Liver (tissue), 9 donors: ENCODE results near the gene CLK3. TPM values are rescaled to one million over a fixed set of nuclear protein-coding genes. Genes with fewer than 3 reads are reported as not detected.

Experiments
- DNase-seq: peaks from one replicate; pipeline ENCODE4 v3.0.0-alpha.2; 2017; ENCODE audit warnings: low spot score
- H3K27ac ChIP-seq, 2 donors: one replicate each; pipeline ENCODE4 v1.7.0; 2013; ENCODE audit warnings: inconsistent platforms in 2 of 2, low read length in 2 of 2, control low read depth in 1 of 2, low read depth in 1 of 2, mild to moderate bottlenecking in 1 of 2
- H3K27me3 ChIP-seq, 4 donors: one replicate each; pipeline versions ENCODE4 v1.6.1 to v1.7.0; 2013; ENCODE audit warnings: low read length in 3 of 4, inconsistent platforms in 1 of 4, mild to moderate bottlenecking in 1 of 4, moderate library complexity in 1 of 4; ENCODE audit not compliant: control insufficient read depth in 4 of 4, insufficient read depth in 4 of 4
- H3K36me3 ChIP-seq, 4 donors: one replicate each; pipeline versions ENCODE4 v1.6.1 to v1.7.0; 2013; ENCODE audit warnings: low read length in 3 of 4, mild to moderate bottlenecking in 3 of 4, low read depth in 1 of 4, moderate library complexity in 1 of 4; ENCODE audit not compliant: control insufficient read depth in 4 of 4, insufficient read depth in 3 of 4
- H3K4me1 ChIP-seq, 4 donors: one replicate each; pipeline versions ENCODE4 v1.6.1 to v1.7.0; 2013; ENCODE audit warnings: low read length in 3 of 4, mild to moderate bottlenecking in 3 of 4, moderate library complexity in 1 of 4; ENCODE audit not compliant: control insufficient read depth in 4 of 4, insufficient read depth in 4 of 4
- H3K4me3 ChIP-seq, 3 donors: one replicate each; pipeline versions ENCODE4 v1.6.1 to v1.7.0; 2013; ENCODE audit warnings: low read length in 3 of 3, control low read depth in 1 of 3, low read depth in 1 of 3, mild to moderate bottlenecking in 1 of 3
- H3K9ac ChIP-seq, 2 donors: one replicate each; pipeline ENCODE4 v1.7.0; 2013; ENCODE audit warnings: low read length in 2 of 2, mild to moderate bottlenecking in 2 of 2, moderate library complexity in 2 of 2, control low read depth in 1 of 2, low read depth in 1 of 2
- H3K9me3 ChIP-seq, 4 donors: one replicate each; pipeline versions ENCODE4 v1.6.1 to v1.7.0; 2013; ENCODE audit warnings: low read length in 3 of 4; ENCODE audit not compliant: control insufficient read depth in 4 of 4
- EGR1 ChIP-seq, 2 donors: IDR thresholded peaks; 2 replicates each; pipeline ENCODE4 v1.6.1; 2016 to 2018; ENCODE audit warnings: antibody characterized with exemption in 2 of 2, low read depth in 2 of 2
- FOXA1 ChIP-seq: IDR thresholded peaks from 2 replicates; pipeline ENCODE4 v1.6.1; 2016; ENCODE audit warnings: antibody characterized with exemption
- FOXA2 ChIP-seq: IDR thresholded peaks from 2 replicates; pipeline ENCODE4 v1.6.1; 2016; ENCODE audit warnings: antibody characterized with exemption
- GABPA ChIP-seq, 2 donors: IDR thresholded peaks in 1 of 2; conservative IDR thresholded peaks in 1 of 2; 2 replicates each; pipeline ENCODE4 v1.6.1; 2016; ENCODE audit warnings: antibody characterized with exemption in 2 of 2, mild to moderate bottlenecking in 1 of 2, moderate library complexity in 1 of 2
- HNF4A ChIP-seq, 2 donors: conservative IDR thresholded peaks; 2 replicates each; pipeline ENCODE4 v1.6.1; 2016; ENCODE audit warnings: antibody characterized with exemption in 2 of 2, mild to moderate bottlenecking in 2 of 2
- HNF4G ChIP-seq: IDR thresholded peaks from 2 replicates; pipeline ENCODE4 v1.6.1; 2016; ENCODE audit warnings: antibody characterized with exemption
- JUND ChIP-seq, 2 donors: IDR thresholded peaks; 2 replicates each; pipeline ENCODE4 v1.6.1; 2016; ENCODE audit warnings: antibody characterized with exemption in 2 of 2
- NR2F2 ChIP-seq: IDR thresholded peaks from 2 replicates; pipeline ENCODE4 v1.6.1; 2016; ENCODE audit warnings: antibody characterized with exemption
- RAD21 ChIP-seq, 2 donors: IDR thresholded peaks; 2 replicates each; pipeline ENCODE4 v1.6.1; 2016; ENCODE audit warnings: antibody characterized with exemption in 2 of 2, mild to moderate bottlenecking in 2 of 2
- RXRA ChIP-seq, 2 donors: IDR thresholded peaks; 2 replicates each; pipeline ENCODE4 v1.6.1; 2017 to 2018; ENCODE audit warnings: antibody characterized with exemption in 2 of 2, mild to moderate bottlenecking in 1 of 2
- SP1 ChIP-seq: IDR thresholded peaks from 2 replicates; pipeline ENCODE4 v1.6.1; 2018; ENCODE audit warnings: antibody characterized with exemption, mild to moderate bottlenecking
- TAF1 ChIP-seq: conservative IDR thresholded peaks from 2 replicates; pipeline ENCODE4 v1.6.1; 2016; ENCODE audit warnings: antibody characterized with exemption, mild to moderate bottlenecking
- YY1 ChIP-seq: IDR thresholded peaks from 2 replicates; pipeline ENCODE4 v1.6.1; 2016; ENCODE audit warnings: antibody characterized with exemption, mild to moderate bottlenecking
- WGBS: extraction: QIAGEN DNeasy Blood & Tissue Kit; methylation state at CpG from one replicate; pipeline ENCODE4 v1.1.7; 2013; 5-methylcytosine and 5-hydroxymethylcytosine counted together
- polyA plus RNA-seq, 2 donors: library from polyadenylated mRNA; stranded (reverse) in 1 of 2; unstranded in 1 of 2; fragments of 200-250 nt in 1 of 2; fragments of >200 nt in 1 of 2; fragmentation: Nextera tagmentation in 1 of 2; extraction: Ambion mirVana in 1 of 2; gene quantifications; one replicate each; pipeline versions ENCODE4 v1.2.1 to v1.2.3, GENCODE V29; 2013 to 2015
- total RNA-seq, 2 donors: library from RNA; depleted of rRNA; stranded (reverse); fragments of >200 nt; gene quantifications; one replicate each; pipeline ENCODE4 v1.2.3, GENCODE V29; 2014
- TF ChIP-seq, protein P1 (sequence below): IDR thresholded peaks from 2 replicates; pipeline ENCODE4 v1.6.1; 2016; ENCODE audit warnings: antibody characterized with exemption
- TF ChIP-seq, protein P2 (sequence below): IDR thresholded peaks from 2 replicates; pipeline ENCODE4 v1.6.1; 2016; ENCODE audit warnings: antibody characterized with exemption
- TF ChIP-seq, protein P3 (sequence below): IDR thresholded peaks from 2 replicates; pipeline ENCODE4 v1.6.1; 2016; ENCODE audit warnings: antibody characterized with exemption, mild to moderate bottlenecking
- TF ChIP-seq, protein P4 (sequence below): fragments of 150-350 bp; IDR thresholded peaks from 2 replicates; pipeline ENCODE4 v1.5.1; 2017; ENCODE audit warnings: improper control_type of control experiment, low read depth, low read length; ENCODE audit not compliant: missing input control
- TF ChIP-seq, protein P5 (sequence below): IDR thresholded peaks from 2 replicates; pipeline ENCODE4 v1.6.1; 2016; ENCODE audit warnings: antibody characterized with exemption
- donor health status: healthy.
- donor health status: healthy.
- donor health status: healthy.
- donor health status: healthy.
- donor health status: healthy.

The CLK3 gene
- total and polyA plus RNA-seq, 4 donors = 20.1 to 66.8 (median 28.4) TPM

DNA sequence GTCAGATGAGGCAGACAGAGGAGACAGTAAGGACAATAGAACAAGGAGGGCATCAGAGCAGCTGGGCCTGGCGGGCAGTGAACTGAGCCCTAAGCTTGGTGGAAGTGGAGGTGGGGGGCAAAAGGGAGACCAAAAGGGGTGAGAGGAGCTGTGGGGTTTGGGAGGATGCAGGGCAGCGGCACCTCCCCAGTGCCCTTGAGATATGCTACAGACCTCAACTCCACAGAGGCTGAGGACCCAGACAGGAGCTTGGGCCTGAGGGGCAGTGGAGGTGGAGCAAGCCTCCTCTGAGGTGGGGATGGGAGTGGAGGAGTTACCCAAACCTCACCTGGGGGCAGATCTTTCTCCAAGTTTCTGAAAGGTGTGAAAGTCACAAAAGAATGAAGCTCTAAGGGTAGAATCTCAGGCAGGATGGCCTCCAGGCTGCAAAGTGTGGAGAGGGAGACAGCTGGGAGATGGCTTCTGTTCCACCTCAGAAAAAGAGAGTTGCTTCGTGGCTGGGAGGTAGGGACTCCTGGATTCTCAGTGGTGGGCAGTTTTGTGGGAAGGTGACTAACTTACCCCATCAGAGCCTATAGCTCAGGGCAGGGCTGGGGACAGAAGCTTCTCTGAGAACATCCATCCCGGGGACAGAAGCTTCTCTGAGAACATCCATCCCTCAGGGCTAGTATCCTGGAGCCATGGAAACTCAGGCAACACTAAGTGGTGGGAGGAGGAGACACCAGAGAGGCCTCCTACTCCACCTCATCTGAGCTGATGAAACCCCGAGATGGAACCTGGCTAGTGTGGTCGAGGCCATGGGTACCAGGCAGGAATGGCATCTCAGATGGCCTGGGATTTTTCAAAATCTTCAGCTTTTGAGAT is 2.3 kb upstream of the CLK3 start:
- TF ChIP-seq FOXA1 (no peak), GABPA (IDR thresholded peaks at IDR 0.05 in 1 of 2, conservative IDR thresholded peaks at IDR 0.05 in 1 of 2) (no peak), RXRA (IDR thresholded peaks at IDR 0.05) (no peak), HNF4A (conservative IDR thresholded peaks at IDR 0.05) (no peak), JUND (IDR thresholded peaks at IDR 0.05) (no peak), RAD21 (IDR thresholded peaks at IDR 0.05) (no peak), HNF4G (no peak), TAF1 (no peak), FOXA2 (no peak), SP1 (no peak), EGR1 (IDR thresholded peaks at IDR 0.05; ENCODE audit: low read depth in 2 of 2) (no peak), YY1 (no peak), NR2F2 (no peak)
- TF ChIP-seq, protein P1, sequence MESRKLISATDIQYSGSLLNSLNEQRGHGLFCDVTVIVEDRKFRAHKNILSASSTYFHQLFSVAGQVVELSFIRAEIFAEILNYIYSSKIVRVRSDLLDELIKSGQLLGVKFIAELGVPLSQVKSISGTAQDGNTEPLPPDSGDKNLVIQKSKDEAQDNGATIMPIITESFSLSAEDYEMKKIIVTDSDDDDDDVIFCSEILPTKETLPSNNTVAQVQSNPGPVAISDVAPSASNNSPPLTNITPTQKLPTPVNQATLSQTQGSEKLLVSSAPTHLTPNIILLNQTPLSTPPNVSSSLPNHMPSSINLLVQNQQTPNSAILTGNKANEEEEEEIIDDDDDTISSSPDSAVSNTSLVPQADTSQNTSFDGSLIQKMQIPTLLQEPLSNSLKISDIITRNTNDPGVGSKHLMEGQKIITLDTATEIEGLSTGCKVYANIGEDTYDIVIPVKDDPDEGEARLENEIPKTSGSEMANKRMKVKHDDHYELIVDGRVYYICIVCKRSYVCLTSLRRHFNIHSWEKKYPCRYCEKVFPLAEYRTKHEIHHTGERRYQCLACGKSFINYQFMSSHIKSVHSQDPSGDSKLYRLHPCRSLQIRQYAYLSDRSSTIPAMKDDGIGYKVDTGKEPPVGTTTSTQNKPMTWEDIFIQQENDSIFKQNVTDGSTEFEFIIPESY = no peak
- TF ChIP-seq, protein P2, sequence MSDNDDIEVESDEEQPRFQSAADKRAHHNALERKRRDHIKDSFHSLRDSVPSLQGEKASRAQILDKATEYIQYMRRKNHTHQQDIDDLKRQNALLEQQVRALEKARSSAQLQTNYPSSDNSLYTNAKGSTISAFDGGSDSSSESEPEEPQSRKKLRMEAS = no peak
- TF ChIP-seq, protein P3, sequence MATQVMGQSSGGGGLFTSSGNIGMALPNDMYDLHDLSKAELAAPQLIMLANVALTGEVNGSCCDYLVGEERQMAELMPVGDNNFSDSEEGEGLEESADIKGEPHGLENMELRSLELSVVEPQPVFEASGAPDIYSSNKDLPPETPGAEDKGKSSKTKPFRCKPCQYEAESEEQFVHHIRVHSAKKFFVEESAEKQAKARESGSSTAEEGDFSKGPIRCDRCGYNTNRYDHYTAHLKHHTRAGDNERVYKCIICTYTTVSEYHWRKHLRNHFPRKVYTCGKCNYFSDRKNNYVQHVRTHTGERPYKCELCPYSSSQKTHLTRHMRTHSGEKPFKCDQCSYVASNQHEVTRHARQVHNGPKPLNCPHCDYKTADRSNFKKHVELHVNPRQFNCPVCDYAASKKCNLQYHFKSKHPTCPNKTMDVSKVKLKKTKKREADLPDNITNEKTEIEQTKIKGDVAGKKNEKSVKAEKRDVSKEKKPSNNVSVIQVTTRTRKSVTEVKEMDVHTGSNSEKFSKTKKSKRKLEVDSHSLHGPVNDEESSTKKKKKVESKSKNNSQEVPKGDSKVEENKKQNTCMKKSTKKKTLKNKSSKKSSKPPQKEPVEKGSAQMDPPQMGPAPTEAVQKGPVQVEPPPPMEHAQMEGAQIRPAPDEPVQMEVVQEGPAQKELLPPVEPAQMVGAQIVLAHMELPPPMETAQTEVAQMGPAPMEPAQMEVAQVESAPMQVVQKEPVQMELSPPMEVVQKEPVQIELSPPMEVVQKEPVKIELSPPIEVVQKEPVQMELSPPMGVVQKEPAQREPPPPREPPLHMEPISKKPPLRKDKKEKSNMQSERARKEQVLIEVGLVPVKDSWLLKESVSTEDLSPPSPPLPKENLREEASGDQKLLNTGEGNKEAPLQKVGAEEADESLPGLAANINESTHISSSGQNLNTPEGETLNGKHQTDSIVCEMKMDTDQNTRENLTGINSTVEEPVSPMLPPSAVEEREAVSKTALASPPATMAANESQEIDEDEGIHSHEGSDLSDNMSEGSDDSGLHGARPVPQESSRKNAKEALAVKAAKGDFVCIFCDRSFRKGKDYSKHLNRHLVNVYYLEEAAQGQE = no peak
- TF ChIP-seq, protein P4, sequence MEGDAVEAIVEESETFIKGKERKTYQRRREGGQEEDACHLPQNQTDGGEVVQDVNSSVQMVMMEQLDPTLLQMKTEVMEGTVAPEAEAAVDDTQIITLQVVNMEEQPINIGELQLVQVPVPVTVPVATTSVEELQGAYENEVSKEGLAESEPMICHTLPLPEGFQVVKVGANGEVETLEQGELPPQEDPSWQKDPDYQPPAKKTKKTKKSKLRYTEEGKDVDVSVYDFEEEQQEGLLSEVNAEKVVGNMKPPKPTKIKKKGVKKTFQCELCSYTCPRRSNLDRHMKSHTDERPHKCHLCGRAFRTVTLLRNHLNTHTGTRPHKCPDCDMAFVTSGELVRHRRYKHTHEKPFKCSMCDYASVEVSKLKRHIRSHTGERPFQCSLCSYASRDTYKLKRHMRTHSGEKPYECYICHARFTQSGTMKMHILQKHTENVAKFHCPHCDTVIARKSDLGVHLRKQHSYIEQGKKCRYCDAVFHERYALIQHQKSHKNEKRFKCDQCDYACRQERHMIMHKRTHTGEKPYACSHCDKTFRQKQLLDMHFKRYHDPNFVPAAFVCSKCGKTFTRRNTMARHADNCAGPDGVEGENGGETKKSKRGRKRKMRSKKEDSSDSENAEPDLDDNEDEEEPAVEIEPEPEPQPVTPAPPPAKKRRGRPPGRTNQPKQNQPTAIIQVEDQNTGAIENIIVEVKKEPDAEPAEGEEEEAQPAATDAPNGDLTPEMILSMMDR = no peak
- TF ChIP-seq, protein P5, sequence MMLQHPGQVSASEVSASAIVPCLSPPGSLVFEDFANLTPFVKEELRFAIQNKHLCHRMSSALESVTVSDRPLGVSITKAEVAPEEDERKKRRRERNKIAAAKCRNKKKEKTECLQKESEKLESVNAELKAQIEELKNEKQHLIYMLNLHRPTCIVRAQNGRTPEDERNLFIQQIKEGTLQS = no peak
- DNase-seq = no peak
- no peaks in the 10 kb centered on the region for H3K36me3 ChIP-seq
- no peaks in the 10 kb centered on the region for H3K27me3 ChIP-seq
- H3K9me3 ChIP-seq = no peaks in the 10 kb centered on the region
- H3K4me3 ChIP-seq = no peak overlapping the region
- 70% methylated on average over 6 of the region's 6 CpGs for WGBS
- H3K9ac ChIP-seq = no peak overlapping the region
- peaks cover 8 to 26% (median 21%) of the 10 kb centered on the region in 4 donors for H3K4me1 ChIP-seq
- H3K27ac ChIP-seq = no peak overlapping the region
